Uterus (tissue), 2 donors: ENCODE data around the gene ID3.

ENCODE experiments used
- CTCF ChIP-seq, 4 experiments: fragments of 200-600 bp in 2 of 4; fragments of 450-650 bp in 2 of 4; sonication (generic) in 2 of 4; IDR thresholded peaks; one replicate each; pipeline ENCODE4 v1.5.1; 2016 to 2019; ENCODE audit warnings: antibody characterized with exemption in 4 of 4, mild to moderate bottlenecking in 2 of 4, moderate library complexity in 1 of 4
- POLR2A ChIP-seq, 2 donors: fragments of 450-650 bp; IDR thresholded peaks; one replicate each; pipeline ENCODE4 v1.6.1; 2016; ENCODE audit warnings: antibody characterized with exemption in 2 of 2, mild to moderate bottlenecking in 1 of 2, moderate library complexity in 1 of 2

- TF ChIP-seq CTCF (IDR thresholded peaks at IDR 0.05) (no peak), POLR2A (IDR thresholded peaks at IDR 0.05) (no peak)
Observed at GRCh38 chr1:23567996-23568607, 8.8 kb upstream of the ID3 start.
